ENCODE measurements around the gene SH3RF3.
"Not testable (repeated sequence)": the region's sequence is repeated elsewhere in the genome, so short reads cannot be mapped to it uniquely, and the experiment has no call there.

The SH3RF3 gene

DNA sequence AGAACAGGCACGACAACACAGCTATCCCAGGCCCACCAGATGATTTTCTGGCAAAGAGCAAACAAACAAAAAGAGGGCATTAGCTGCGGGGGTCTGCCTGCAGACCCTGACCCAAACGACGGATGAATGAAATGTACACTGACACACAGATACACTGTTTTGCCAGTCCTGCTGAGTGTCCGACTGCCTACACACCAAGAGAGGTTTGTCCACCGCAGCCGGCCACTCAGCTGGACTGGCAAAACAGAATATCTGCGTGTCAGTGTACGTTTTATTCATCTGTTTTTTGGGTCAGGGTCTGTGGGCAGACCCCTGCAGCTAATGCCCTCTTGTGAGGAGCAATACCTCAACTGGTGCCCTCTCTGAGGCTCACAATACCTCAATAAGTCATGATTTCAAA is 10.7 kb upstream of the SH3RF3 start:
- no peak for DNase-seq (ENCODE audit: low read depth in 2 of 2)

DNA sequence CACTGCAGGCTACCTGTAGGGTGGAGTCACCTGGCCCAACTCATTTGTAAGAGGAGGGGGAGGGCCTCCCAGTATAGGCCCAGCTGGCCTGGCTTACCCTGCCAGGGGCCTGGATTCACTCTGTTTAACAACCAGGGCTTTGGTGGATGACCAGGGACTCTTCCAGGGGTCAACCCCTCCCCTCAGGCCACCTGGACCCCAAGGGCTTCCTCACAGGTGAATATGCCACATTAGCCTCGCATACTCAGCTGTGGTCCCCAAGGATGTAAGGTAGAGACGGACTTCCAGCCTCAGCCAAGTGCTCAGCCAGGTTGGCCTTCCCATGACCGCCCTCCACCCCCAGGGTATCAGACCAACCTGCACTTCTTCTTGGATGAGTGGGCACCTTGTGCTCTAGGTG is 8.8 kb upstream of the SH3RF3 start:
- no peak for DNase-seq (ENCODE audit: low read depth in 2 of 2)

DNA sequence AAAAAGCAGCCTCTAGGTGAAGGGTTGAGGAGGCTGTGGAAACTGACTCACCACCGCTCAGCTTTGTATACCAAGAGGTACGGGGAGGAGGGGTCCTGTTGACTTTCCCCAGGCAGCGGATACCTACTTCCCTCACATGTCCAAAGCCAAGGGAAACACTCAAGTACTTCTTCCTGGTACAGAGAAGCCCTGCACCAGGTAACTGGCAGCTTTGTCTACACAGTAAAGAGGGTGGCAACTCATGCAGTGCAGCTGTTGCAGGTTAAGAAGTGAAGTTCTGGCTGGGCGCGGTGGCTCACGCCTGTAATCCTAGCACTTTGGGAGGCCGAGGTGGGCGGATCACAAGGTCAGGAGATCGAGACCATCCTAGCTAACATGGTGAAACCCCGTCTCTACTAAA is 8.3 kb upstream of the SH3RF3 start:
- not testable (repeated sequence) for DNase-seq (ENCODE audit: low read depth in 2 of 2)

DNA sequence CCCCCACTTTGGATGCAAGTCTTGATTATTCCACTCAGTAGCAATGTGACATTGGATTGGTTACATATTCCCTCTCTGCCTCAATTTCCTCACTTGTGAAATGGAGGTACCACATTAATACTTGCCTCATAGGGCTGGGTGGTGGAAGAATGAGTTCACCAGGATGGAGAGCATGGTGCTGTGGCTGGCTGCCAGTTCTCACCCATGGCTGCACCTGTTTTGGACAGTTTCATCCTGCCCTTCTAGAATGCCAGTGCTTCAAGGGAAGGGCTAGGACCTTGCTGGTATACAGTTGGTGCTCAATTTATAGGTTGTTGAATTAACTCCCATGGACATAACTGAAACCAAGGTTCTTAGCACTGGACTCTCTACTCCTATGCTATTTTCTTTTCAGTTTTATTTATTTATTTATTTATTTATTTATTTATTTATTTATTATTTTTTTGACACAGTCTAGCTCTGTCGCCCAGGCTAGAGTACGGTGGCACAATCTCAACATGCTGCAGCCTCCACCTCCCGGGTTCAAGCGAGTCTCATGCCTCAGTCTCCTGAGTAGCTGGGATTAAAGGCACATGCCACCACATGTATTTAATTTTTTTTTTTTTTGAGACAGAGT is 5.3 kb upstream of the SH3RF3 start:
- DNase-seq (ENCODE audit: low read depth in 2 of 2) = no peak

DNA sequence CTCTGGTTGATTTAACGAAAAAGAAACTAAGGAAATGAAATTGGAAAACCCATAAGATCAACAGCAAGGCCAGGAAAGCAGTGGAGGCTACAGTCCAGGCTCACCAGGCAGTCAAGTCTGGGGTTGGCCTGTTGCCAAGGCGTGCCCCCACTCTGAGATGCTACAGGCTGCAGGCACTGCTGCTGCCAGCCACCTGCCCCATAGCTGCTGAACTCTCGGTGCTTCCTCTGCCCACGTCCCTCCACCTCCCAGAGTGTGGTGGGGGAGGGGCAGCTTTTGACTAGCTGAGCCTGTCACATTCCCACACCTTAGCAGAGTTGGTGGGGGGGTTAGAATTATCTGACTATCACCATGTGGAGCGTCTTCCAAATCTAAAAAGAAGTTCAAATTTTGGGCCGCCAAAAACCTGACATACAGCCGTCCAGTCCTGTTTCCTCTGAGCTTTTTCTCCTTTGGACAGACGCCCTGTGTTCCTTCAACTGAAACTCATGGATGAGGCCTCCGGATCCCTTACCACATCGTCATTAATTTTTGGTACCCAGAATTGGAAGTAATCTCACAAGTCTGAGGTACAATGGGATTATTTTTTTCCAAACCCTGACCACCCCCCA is 3.9 kb upstream of the SH3RF3 start:
- no peak for DNase-seq (ENCODE audit: low read depth in 2 of 2)

DNA sequence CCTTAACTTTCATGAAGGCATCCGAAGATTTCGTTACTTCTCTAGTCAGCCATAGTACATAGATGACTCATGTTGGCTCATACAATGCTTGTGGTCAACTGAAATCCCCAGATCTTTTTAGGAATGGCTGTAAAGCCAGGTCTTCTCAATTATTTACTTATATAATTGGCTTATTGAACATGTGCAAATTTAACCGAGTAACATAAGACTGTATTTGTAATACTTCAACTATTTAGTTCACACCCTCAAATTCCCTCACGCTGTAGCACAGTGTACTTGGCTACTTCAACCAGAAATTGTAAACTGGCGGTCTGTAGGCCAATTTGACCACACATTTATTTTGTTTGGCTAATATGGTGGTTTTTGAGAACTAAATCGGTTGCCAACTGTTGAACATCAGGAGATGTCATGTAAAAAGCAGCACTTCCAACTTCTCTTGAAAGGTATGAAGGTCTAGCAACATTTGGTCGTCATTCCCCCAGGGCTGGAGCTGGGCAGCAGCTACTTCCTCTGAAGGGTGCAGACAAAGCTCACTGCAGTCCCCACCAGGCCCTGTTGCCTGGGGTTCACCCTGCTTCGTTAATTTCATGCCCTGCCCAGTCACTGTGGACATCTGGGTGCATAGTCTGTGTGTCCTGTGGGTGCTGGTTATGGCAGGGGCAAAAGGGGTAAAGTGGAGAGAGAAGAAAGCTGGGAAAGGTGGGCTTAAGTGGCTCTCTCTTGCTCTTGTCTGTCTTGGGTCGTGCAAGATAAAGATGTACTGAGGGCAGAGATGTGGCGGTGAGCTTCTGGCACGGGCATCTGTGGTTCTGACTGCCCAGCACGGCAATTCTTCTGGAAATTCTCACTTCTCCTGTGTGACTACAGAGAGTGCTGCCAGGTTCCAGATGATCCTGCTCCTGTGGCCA is 3.2 kb upstream of the SH3RF3 start:
- DNase-seq (ENCODE audit: low read depth in 2 of 2) = no peak

DNA sequence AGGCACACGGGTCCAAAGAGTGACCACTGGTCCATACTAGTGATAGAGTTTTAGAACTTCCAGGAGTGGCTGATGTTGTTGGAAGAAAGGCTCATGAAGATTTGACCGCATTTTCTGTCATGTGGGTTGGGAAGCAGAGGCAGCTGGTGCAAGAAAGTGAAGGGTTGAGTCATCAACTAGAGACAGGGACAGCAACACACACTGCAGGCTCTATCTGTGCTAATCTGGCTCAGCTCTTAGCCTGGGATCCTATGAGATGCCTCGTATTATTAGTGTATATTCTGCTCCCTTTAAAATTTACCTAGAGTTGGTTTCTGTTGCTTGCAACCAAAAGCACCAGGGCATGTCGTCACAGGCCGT is 2.5 kb upstream of the SH3RF3 start:
- no peak for DNase-seq (ENCODE audit: low read depth in 2 of 2)

DNA sequence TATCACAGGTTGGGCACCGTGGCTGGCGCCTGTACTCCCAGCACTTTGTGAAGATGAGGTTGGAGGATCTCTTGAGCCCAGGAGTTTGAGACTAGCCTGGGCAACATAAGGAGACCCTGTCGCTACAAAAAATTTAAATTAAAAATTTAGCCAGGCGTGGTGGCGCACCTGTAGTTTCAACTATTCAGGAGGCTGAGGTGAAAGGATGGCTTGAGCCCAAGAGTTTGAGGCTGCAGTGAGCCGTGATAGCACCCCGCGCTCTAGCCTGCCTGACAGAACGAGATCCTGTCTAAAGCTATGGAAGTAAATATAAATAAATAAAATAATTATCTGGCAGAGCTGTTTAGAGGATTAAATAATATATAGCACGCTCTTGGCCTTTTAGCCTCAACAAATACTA is 1.4 kb upstream of the SH3RF3 start:
- DNase-seq (ENCODE audit: low read depth in 2 of 2) = no peak

DNA sequence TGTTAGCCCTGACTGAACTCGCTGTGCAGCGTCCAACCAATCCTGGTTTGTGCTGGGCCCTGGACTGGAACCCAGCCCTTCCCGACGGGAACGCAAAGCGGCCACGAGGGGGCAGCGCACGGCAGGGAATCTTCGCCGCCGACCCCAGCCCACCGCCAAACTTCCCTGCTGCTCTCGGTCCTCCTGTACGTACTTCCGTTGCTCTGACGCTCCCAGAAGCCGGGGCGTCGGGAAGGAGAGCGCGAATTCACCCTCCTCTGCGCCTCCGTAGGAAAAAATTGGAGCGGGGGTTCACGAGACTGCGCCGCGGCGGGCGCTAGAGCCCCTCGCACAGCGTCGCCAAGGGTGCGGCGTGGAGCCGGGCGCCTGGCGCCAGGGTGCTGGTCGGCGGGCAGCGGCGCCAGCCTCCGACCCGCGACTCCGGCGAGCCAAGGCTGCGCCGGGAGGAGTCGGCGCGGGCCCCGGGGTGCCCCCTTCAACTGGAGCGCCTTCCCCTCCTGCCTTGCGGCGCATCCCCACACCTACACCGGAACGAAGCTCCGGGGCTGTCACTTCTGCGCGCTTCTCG is 873 bp upstream of the SH3RF3 start:
- peak; percentile 54 to 66 for DNase-seq (ENCODE audit: low read depth in 2 of 2)

DNA sequence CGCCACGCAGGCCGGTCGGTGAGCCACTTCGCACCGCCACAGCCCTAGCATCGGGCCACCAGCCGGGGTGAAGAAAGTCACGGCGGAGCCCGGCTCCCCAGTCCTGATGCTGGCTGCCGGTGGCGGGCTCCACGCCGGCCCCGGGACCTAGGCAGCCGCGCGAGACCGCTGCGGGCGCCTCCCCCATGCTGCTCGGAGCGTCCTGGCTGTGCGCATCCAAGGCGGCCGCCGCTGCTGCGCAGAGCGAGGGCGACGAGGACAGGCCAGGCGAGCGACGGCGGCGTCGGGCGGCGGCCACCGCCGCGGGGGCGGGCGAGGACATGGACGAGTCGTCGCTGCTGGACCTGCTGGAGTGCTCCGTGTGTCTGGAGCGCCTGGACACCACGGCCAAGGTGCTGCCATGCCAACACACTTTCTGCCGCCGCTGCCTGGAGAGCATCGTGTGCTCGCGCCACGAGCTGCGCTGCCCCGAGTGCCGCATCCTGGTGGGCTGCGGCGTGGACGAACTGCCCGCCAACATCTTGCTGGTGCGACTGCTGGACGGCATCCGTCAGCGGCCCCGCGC is 433 bp downstream of the SH3RF3 start:
- DNase-seq (ENCODE audit: low read depth in 2 of 2) = no peak

DNA sequence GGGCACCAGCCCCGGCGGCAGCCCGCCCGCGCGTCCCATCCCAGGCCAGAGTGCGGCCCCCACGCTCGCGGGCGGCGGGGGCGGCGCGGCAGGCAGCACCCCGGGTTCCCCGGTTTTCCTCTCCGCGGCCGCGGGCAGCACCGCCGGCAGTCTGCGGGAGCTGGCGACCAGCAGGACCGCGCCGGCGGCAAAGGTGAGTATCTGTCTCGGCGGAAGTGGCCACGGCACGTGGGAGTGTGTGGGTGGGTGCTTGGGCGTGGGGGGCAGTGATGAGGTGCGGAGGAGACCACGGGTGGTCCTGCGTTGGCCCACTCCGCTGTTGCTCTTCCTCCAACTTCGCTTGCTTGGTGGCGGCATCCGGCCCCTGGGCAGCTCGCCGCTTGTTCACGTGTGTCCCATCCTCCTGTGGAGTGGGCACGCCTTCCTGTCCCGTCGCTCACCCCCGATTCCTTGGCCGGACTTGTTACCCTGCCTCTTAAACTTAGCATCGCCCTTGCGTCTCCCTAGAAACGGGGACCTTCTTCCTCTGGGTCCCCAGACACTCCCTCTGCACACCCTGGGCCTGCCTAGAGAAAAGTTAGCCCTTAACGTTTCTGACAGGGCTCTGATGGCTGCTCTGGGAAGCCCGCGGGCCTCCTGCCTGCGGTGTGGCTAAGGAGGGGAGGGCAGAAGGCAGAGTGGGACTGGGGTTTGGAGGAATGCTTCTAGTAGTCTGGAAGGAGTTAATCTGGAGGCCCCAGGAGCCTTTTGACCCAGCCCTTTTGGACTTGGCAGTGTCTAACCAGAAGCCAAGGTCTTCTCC is 1.1 kb downstream of the SH3RF3 start:
- DNase-seq (ENCODE audit: low read depth in 2 of 2) = no peak

DNA sequence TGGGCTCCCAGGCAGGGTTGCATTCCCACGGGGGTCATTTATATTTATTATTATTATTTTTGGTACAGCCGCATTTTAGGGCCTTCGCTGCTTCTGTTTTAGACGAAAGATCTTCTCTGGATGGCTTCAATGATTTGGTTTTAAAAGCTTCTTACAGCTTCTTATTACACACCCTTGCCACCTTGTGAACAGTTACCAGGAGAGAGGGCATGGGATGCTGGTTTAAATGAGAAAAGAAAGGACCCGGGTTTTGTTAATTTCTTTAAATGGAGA is 1.7 kb downstream of the SH3RF3 start:
- no peak for DNase-seq (ENCODE audit: low read depth in 2 of 2)

DNA sequence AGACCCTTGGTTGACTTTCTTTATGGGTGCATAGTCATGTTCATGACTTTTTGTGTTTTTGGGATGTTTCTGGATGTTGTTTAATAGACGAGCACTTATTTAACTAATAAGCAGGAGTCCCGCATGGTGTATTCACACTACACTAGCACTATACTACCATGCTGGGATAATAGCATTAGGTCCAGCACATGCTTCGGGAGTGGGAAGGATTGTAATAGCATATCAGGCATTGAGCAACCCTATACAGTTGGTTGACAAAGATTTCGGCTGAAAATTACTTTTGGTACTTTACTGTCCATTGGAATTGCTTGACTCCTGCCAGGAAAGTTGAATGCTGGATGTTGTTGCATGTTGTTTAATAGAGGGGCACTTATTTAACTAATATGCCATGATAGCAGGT is 2.8 kb downstream of the SH3RF3 start:
- DNase-seq (ENCODE audit: low read depth in 2 of 2) = no peak

DNA sequence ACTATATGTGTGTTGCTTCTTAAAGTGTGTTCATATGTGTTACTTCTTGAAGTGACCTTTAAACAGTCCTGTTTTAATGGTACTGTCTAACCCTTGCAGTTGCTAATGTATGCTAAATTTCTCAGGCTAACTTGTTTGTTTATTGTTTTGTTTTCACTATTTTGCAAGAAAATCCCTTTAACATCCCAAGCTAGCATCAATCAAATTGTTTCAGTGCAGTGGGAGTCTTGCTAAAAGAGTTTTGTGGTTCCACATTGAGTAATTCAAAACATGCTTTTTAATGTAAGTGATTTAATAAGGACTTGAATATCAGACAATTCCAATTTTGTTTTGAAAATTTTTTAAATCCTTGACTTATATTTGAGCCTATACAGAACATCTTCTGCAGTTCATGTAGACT is 3.6 kb downstream of the SH3RF3 start:
- DNase-seq (ENCODE audit: low read depth in 2 of 2) = no peak

DNA sequence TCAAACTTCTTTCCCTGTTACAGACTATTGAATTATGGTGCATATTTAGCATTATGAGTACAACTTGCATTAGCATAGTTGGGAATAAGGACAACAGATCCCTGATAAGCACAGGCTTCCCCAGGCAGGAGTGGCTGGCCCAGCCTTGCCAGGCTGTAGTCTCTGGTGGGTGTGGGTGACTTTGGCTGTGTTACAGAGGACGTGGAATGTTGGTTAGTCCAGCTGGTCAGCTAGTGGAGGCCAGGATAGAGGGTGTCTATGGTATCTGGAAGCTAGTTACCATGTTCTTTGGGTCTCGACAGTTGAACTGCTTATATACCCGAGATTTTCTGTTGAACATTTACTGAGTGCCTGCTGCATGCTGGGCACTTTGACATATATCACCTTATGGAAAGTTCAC is 4.7 kb downstream of the SH3RF3 start:
- no peak for DNase-seq (ENCODE audit: low read depth in 2 of 2)

DNA sequence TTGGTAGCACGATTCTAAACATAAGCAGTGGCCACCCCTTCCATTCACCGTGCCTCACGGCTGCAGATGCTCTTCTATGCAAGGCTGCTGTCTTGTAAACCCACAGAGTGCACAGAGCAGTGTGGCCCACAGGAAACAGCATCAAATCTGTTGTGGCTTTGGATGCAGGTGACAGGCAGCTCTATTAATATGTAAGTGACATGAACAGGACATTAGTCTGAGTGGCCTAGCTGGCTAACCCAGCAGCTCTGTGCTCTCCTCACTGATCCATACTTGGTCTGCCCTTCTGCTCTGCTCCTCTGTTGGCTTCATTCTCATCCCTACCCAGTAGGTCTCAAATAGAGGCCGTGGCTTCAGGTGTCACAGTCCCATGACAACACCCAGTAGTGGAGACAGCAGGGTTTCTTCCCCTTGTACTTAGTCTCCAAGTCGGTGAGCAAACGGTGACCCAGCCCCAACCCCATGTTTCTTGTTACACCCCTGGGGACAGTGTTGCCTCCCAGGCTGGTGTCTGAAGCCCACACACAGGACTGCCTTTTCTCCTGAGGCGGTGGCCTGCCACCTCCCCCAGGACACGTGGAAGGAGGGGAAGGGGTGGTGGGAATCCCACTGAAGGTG is 5.8 kb downstream of the SH3RF3 start:
- DNase-seq (ENCODE audit: low read depth in 2 of 2) = no peak

DNA sequence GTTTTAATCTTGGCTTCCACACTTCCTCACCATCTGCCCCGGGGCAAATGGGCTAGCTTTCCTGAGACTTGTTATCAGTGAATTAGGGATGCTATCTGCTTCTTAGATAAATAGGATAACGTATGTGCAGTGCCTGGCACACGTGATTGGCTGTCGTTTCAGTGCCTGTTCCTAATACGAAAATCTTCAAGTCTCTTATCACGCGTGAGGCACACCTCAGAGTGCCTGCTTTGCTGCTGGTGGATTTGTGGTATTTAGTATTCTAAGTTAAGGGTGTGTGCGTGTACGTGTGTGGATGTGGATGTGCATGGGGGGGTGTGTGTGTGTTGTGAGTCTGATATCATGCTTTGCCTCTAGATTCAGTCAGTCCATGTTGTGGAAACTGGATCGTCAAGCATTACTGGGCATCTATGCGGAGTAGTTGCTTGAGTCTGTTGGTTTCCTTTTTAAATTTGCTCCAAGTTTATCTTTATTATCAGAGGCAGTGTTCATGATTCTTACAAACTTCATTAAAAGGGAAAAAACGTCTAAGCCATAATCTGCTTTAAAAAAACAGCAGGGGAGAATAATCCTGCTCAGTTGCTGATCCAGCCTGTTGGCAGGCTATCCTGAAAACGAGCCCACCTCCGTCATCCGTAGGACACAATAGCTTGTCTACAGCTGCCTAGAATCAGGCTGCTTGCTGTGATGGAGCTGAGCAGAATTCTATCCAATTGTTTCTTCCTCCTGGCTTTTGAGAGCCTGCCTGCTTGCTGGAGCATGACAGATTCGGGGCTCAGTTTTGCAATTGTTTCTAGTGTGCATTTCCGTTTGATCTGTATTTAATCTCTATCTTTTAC is 6.6 kb downstream of the SH3RF3 start:
- no peak for DNase-seq (ENCODE audit: low read depth in 2 of 2)

DNA sequence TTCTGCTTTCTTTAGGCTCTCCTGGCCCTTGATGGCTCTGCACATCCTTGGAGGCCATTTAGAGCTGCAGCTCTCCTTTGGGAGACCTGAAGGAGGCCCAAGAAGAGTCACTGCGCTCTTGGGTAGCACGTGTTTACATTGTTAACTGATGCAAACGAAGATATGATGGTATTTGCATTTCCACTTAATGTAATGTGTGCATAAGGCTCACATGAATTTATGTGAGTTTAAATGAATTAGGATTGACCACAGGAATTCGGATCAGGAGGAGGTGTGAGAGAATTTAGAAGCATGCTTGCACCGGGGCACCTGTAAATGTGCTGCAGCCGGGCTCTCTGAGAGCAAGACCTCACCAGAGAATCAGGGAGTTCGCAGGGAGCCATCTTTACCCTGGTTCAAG is 7.5 kb downstream of the SH3RF3 start:
- no peak for DNase-seq (ENCODE audit: low read depth in 2 of 2)

DNA sequence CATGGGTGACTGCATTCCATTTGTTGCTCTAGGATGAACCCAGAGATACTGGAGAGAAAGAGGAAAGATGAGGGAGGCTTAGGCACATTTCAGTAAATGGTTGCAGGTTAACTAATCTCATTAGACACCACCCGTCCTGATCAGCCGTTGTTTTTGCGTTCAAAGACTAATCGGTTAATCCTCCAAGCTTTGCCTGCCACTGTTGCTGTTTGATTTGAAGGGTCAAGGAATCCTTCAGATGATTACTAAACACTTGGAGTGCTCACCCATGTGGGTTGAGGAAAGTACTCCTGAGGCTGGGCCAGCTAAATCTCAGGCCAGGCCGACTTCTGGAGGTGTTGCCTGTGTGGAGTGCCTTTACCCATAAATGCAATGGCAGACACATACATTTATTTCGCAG is 8.6 kb downstream of the SH3RF3 start:
- DNase-seq (ENCODE audit: low read depth in 2 of 2) = no peak

DNA sequence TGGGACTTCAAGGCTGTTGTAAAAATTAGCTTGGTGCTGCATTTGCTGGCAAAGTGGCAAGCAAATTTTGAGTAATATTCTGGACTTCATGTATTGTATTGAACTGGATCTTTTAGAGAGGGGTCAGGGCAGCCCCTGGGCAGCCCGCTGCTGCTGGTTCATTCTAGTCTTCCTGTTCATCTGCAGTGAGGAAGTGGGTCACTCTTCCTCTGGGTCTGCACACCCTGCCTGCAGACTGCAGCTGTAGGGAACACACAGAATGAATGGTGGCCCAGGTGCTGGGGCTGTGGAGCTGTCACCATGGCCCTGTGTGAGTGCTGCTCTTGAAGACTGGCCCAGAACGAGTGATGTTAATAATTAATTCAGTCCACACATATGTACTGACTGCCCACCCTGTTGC is 9.4 kb downstream of the SH3RF3 start:
- DNase-seq (ENCODE audit: low read depth in 2 of 2) = no peak

DNA sequence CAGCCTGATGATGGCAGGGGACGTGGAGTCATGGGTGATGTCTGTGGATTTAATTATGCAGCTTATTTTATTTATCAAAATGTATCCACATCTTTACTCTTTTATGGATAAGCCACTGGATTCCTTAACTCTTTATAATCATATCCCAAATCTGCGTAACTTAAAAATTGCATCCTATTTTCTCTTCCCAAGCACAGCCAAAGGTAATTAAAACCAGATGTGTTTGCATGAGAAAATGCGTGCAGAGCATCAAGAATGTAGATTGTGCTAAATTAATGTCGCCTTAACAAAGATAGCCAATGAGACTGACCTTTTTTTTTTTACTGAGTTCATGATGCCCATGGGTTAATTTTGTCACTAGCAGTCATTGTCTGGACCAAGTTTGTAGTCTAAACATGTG is 10.0 kb downstream of the SH3RF3 start:
- no peak for DNase-seq (ENCODE audit: low read depth in 2 of 2)

Measured in stimulated activated CD4-positive, alpha-beta T cell treated with anti-CD3 and anti-CD28 coated beads, Interleukin-12 subunit alpha, Interleukin-12 subunit beta, amount 100 ng/mL, for 24 hours (primary cell).